Activated naive CD4-positive, alpha-beta T cell treated with Interleukin-2 at 50 U/mL for 16 hours (primary cell): ENCODE data around the gene SLC39A11.
"Not testable (repeated sequence)": the region's sequence is repeated elsewhere in the genome, so short reads cannot be mapped to it uniquely, and the experiment has no call there.

Experiments used
- DNase-seq: peaks from one replicate; pipeline ENCODE4 v3.0.0-alpha.2; 2020

Gene SLC39A11

DNA sequence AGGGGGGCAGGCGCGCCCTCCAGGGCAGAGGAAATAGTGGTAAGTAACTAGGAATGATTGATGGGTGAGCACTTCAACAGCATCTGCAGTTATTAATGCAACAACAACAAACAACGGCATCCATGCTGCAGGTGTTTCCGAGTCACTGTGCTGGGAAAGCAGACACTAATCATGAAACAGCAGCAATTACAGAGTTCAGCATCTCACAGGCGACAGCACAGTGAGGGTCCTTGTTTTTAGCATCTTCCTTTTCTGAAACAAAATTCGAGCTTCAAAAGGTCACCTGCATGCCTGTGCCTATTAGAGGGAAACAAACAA, 191.9 kb downstream of the SLC39A11 start:
- no peak for DNase-seq

DNA sequence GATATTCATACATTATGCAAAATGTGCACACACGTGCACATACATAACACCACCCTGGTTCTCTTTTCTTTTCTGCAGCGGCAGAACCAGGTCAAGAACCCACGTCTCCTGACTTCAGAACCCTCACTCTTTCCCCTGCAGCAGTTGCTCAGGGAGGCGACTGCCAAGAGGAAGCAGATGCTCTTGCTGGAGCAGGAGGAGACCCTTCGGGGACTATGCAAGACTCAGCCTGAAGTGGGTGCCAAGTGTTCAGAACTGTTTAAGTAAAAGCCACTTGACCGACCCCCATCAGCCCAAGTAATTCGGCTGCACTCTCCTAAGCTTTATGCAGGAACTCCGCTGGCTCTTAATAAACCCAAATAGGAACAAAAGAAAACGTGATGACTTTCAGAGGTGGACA, 193.8 kb downstream of the SLC39A11 start:
- no peak for DNase-seq

DNA sequence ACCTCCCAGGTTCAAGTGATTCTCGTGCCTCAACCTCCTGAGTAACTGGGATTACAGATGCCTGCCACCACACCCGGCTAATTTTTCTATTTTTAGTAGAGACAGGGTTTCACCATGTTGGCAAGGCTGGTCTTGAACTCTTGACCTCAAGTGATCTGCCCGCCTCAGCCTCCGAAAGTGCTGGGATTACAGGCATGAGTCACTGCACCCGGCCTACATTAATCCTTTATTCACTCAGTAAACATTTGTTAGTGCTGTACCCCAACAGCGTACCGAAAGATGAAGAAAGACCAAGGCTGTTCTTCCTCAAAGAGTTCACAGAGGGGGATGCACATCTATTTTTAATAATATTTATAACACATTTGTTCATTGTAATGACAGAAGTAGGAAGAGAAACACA, 196.2 kb downstream of the SLC39A11 start:
- not testable (repeated sequence) for DNase-seq

DNA sequence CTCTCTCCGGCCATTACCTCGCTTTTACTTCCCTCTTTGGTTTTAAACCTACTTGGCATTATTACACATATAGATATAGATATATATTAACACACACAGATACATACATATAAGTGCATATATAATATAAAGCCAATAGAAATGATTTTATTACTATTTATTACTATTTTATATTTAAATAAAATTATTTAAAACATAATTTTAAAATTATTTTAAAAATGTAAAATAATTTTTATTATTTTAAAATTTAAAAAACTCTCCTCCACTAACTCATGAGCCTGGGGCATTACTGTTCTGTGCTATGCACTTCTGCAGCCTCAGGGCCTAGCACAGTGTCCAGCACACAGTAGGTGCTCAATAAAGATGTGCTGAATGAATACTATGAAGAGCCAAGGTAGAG, 200.9 kb downstream of the SLC39A11 start:
- no peak for DNase-seq

DNA sequence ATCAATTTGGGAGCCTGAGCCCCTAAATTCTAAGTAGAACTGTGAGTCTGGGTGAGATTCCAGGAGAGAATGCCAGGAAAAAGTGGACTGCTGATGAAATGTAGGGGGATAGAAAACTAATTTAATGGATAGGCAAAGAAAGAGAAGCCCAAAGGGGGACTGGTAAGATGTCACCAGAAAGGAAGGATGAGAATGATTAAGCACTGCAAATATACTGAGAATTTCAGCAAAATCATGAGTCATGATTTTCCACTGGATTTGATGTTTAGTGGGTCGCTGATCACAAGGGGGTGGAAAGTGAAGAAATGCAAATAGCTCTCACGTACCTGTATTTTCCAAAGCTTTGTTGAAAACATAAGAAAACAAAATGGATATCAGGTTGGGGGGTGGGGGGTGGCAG, 201.8 kb downstream of the SLC39A11 start:
- no peak for DNase-seq

DNA sequence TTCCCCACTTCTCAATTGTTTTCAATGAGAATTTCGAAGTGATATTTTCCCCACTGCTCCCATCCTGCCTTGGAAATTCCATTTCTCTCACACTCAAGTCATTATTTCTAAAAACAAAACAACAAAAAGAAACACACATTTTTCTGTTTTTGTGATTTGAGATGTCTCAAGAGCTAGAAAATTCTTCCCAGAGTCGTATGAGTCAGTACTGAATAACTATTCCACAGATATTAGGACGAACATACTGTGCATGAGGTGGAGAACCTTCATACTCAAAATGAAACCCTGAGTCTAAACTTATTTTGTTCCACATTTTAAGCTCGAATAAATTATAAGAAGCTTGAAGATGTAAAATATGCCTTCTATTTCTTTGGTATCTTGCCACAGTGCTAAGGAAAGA, 204.6 kb downstream of the SLC39A11 start:
- DNase-seq = no peak

DNA sequence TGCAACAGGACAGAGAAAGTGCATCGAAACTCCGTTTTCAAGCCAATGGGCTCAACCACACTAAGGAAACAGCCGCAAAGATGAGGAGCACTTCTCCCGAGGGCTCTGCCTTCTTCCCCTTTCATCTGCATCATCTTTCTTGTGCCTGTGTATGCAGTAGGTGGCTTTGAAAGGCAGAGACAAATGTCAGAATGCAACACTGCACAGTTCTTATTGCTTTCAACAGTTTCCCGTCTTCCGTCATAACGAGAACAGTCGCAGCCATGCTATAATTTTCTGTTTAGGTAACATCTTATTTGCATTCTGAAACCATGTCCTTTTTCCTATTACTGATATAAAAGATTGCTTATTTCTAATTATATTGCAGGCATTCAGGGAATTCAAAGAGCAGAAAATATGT, 205.2 kb downstream of the SLC39A11 start:
- DNase-seq = no peak

DNA sequence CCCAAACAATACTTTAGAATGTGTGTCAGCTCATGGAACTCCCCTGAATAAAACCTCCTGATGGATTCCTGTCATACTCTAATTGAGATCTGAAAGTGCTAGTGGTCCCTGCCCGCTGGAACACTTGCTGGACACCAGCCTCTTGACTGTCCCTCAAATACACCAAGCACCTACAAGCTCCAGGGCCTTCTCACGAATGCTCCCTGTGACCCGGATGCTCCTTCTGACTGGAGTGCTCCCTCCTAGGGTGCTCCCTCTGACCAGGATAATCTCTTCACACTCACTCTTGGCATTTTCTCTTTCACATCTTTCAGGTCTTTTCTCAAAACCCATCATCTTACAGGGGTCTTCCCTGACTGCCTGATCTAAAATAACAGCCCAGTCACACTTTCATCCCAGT, 205.9 kb downstream of the SLC39A11 start:
- no peak for DNase-seq

DNA sequence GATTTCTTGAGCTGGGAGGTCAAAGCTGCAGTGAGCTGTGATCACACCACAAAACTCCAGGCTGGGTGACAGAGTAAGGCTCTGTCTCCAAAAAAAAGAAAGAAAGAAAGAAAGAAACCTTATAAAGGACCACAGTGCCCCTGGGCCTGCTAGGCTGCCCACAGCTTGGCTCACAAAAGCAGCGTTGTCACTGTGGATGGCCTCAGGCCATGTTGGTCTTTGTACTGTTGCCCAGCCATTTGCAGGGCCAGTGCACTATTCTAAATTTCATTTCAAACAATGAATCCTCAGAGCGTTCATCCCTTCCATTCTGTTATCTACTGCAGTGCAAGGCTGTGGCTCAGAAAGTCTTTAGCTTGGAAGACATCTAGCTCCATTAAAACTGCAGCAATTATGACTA, 208.4 kb downstream of the SLC39A11 start:
- DNase-seq = no peak

DNA sequence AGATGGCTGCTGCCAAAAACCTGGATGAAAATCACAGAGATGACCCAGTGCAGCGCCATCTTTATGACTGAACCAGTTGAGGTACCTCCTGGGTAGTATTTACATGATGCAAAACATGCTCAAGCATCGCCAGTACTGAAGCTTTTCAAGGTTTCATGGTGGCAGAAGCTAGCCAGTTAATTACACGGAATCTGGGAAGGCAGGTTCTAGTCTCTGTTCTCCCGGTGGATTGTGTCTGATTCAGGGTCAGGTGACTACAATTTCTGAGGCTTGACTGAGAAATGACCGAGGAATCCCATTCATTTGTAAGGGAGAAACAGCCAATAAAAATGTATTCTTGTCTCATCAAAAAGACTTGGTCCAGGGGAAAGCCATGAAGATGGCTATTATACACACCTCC, 209.1 kb downstream of the SLC39A11 start:
- no peak for DNase-seq

DNA sequence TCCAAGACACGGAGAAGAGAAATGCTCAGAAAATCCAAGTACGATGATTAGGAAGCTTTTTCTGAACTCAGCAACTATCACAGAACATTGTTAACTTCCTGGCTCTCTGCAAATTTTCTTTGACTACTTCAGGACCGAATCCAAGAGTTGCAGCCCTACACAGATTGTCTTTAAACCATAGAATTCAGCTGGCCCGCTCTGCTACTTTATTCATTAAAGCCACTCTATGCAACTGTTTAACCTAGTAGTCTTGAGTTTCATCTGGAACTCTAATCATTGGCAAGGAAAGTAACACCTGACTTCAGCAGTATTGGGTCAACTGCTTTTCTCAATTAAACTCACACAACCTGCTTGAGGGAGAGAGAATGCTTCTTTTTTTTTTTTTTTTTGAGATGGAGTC, 210.1 kb downstream of the SLC39A11 start:
- DNase-seq = no peak

DNA sequence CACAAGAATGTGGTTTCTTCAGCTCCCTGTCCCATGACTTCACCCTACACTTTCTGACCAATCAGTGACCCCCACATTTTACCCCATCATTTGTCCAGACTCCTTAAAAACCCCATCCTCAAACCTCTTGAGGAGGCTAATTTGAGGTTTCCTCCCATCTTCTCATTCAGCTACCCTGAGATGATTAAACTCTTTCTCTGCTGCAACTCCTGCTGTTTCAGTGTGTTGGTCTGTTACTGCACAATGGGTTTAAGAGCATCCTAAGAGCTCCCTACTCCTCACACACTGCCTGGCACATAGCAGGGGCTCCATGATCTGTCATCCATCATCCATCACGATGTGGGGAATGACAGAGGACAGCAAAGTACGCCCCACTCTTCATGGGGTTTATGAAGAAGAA, 212.6 kb downstream of the SLC39A11 start:
- no peak for DNase-seq

DNA sequence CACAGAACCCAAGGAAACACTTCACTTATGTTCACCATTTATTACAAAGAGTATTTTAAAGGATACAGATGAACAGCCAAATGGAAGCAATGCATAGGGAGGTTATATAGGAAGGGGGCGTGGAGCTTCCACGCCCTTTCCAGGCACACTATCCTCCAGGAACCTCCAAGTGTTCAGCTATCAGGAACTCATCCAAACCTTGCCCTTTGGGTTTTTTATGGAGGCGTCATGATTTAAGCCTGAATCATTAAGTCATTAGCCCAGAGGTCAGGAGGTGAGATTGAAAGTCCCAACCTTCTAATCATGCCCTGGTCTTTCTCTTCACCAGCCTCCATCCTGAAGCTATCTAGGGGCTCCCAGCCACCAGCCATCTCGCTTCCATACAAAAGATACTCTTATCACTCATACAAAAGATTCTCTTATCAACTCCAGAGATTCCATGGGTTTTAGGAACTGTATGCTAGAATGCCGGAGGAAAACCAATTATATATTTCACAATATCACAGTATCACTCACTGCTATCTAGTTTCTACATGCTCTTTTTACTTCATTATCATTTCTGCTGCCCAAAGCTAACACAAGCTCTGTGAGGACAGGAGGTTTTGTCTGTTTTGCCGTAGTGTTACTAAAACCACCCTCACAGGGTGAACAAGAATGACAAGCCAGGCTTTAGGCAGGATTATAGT, 213.4 kb downstream of the SLC39A11 start:
- DNase-seq = no peak

DNA sequence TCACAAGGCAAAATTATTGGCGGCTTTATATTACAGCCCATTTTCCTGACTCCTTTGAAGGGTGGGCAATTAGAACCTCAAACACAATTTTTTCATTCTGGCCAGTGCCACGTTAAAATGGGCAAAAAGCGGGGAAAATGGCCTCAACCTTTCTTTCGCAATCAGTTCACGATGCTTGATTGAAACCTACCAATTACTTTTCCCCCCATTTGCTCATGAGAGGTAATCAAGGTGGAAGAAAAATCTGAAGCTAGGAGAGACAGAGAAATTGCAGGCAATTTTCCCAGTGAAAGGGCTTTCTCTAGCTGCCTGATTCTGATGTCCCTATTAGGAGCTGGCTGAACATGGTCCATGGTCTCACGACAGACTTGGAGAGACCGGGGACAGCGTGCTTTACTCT, 215.1 kb downstream of the SLC39A11 start:
- DNase-seq = no peak

DNA sequence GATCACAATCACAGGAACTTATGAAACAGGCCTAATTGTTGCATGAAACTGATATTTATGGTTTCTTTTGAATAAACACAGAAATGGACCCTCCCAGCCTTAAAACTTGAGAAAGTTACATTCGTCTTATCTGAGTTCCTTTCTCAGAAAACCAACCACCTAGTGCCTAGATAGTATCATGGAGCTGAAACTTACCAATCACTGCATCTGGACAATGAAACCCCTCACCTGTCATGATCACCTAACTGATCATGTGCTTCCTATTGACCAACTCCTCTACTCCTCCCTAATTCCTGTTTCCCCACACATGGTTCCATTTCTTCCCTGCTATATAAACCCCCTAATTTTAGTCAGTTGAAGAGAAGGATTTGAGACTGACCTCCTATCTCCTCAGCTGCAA, 216.1 kb downstream of the SLC39A11 start:
- DNase-seq = no peak

DNA sequence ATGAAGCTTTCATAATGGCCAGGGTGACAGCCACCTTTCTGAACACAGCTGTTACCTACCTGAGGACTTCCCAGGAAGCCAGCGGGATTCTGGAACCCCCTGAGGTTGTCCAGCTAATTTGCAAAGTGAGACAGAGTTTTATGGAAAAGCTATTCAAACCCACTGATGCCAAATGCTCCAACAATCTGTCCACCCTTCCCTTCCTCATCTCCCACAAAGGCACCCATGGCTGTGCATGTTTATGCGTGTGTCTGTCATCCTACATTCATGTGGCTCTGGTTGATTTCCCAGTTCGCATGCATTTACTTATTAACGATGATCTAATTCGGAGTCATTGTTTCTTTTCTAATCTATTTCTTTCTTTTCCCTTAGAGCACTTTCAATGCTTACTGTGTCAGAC, 217.1 kb downstream of the SLC39A11 start:
- DNase-seq = no peak

DNA sequence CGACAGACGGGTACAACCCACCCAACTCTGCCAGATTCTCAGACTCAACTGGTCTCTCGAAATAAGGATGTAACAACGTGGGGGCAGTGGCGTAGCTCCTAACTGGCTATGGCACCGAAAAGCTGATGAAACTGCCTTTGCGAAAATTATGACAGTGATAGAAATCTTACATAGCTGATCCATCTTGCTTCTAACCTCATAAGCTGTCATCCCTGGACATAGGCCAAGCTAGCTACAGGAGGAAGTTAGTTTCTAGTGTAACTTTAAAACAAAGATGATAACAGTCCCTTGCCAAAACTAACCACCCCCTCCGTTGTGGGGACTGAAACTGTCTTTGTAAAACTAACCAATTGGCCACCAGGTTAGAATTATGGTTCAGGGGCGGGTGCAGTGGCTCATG, 220.1 kb downstream of the SLC39A11 start:
- no peak for DNase-seq

DNA sequence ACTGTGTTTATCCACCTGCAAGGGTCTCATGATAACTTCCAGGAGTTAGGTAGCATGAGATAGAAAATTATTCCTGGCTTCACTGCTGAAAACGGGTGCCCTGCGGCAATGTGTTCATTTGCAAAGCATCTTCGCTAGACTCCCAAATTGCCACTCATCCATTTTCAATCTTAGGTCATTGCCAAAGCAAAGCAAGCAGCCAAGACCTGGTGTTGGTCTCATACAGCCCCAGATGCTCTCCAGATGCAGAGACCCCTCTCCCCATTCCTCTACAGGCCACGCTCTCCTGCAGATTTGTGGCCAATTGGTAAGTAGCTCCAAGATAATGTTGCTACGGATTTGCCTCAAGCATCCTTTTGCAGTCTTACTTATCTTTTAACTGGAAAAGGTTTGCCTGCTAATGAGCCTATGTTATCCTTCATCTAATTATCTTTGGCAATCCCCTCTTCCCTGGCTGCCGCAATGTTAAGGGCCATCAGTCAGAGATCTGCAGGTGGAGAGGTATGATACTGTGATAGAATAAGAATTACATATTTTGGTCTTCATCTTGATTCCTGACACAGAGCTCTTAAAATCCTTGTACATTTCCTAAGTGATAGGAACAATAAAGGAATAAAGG, 222.0 kb downstream of the SLC39A11 start:
- no peak for DNase-seq

DNA sequence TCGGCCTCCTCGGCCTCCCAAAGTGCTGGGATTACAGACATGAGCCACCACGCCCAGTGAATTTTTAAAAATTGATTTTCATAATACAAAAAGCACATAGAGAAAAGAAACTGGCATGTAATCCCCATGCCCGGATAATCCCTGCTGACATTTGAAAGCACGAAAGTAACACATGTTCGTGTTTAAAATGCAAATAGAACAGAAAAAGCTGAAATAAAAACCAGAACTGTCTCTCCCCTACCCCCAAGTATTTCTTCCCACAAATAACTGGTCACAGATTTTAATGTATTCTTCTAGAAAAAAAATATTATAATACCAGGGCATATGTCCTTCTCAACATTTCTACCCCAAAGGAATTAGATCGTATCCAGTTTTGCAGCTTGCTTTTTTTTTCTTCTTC, 222.9 kb downstream of the SLC39A11 start:
- DNase-seq = no peak

DNA sequence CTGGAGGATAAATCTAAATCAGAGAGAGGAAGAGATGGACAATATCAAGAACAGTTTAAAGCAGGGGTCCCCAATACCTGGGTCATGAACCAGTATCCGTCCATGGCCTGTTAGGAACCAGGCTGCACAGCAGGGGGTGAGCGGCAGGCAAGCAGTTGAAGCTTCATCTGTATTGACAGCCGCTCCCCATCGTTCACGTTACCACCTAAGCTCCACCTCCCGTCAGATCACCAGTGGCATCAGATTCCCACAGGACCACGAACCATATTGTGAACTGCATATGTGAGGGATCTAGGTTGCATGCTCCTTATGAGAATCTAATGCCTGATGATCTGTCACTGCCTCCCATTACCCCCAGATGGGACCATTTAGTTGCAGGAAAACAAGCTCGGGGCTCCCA, 226.5 kb downstream of the SLC39A11 start:
- no peak for DNase-seq

DNA sequence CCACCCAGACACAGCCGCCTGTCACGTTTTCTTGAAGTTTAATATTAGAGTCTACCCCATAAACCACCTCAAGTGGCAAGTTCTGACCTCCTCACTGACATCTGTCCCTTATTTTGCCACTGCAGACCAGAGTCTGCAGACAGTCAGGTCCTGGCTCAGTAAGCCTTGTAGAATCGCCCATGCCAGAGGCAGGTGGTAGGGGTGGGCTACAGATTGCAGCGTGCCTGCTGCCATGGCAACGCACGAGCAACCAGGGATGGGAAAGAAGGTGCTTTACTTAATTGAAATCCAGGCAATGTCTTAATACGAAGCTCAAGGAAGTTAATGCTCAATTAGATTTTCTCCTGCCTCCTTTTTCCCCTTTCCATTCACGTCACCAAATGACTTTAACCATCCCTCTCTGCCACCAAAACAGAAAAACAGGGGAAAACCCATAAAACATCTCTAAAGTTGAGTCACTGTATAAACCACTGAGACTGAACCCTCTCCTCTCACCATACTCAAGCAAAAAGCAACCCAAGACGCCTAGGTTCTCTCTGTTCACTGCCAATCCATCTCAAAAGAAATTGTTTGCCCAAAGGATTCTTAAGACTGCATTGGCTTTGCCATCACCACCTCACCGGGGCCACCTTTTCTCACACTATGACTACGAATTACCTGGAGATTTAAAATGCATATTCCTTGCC, 228.8 kb downstream of the SLC39A11 start:
- no peak for DNase-seq

DNA sequence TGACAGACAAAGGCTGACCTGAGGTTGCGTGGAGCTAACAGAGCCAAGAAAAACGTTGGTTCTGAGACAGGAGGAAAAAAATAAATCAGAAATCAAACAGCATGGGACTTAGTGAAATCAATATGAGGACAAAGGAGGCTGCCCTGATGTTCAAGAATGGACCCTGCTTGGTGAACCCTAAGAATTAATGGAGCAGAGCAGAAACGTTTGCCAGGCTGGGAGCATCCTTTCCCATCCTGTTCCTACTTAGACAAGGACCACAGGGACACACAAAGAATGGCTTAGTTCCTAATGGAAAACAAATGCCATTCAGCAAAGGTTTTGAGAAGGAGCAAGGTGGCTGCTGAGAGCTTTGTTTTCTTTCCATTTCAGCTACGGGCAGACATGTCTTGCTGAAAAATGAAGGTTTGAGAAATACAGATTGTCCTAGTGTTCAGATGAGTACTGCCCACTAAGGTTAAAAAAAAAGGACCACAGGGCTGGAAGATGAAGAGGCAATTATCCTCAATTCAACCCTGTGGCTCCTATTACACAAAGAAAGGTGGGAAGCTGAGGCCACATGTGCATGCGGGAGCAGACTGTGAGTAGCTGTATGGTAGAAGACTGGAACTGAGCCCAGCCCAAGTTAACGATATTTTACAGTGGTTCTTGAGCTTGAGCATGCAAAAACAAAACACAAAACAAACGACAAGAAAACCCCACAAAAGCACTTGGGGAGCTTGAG, 230.1 kb downstream of the SLC39A11 start:
- no peak for DNase-seq

DNA sequence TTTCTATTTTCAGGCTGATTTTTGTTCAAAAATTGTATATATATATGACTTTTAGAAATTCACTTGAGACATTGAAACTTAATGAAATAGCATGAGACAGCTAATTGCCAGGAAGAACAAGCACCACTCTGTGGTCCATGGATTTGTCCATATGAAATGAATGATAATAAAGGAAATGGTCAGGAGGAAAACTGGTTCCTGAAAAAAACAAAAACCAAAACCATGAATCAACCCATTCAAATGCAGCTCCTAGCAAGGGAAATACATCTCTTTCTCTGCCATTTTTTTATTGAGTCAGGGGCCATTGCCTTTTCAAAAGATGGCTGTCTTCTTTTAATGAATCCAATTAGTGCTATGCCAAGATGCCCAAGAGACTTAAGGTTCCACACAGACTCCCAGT, 230.7 kb downstream of the SLC39A11 start:
- no peak for DNase-seq

DNA sequence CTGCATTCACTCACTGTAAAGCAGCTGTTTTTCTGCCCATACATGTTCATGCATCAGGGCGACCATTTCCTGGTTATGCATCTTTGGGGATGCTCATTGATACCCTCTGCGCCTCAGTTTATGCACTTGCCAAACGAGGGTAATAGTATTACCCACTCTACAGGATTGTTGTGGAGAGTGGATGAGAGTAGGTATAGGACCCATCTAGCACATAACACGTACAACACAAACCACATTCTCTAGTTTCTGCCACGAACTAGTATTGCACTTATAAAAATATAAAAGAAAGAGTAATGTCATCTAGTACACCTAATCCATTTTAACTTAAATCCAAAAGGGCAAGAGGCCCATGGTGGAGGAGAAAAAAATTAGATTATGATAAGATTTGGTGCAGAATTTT, 231.7 kb downstream of the SLC39A11 start:
- DNase-seq = no peak
